CD4-positive, alpha-beta T cell treated with Interleukin-17A for 4 hours (primary cell): ENCODE data around the gene TTC28.

Experiments
- DNase-seq: peaks from one replicate; pipeline ENCODE4 v3.0.0-alpha.2; 2020; ENCODE audit warnings: mixed read lengths

Gene TTC28

GRCh38 chr22:28438183-28438768, 241.4 kb downstream of the TTC28 start:
- no peak for DNase-seq

- DNase-seq = no peak
These were observed 243.7 kb downstream of the TTC28 start for GRCh38 chr22:28435982-28436381.

- no peak for DNase-seq
These were observed 244.4 kb downstream of the TTC28 start for GRCh38 chr22:28435140-28435768.

- no peak for DNase-seq
These were observed 249.1 kb downstream of the TTC28 start for GRCh38 chr22:28430466-28431025.

GRCh38 chr22:28429711-28430110, 249.9 kb downstream of the TTC28 start:
- no peak for DNase-seq

GRCh38 chr22:28428271-28428670, 251.4 kb downstream of the TTC28 start:
- no peak for DNase-seq

- no peak for DNase-seq
These were observed 253.1 kb downstream of the TTC28 start for GRCh38 chr22:28426346-28427132.

- no peak for DNase-seq
These were observed 254.4 kb downstream of the TTC28 start for GRCh38 chr22:28425211-28425610.

- no peak for DNase-seq
These were observed 255.1 kb downstream of the TTC28 start for GRCh38 chr22:28424427-28425080.

- no peak for DNase-seq
These were observed 259.7 kb downstream of the TTC28 start for GRCh38 chr22:28419919-28420318.

GRCh38 chr22:28418008-28418407, 261.6 kb downstream of the TTC28 start:
- DNase-seq = no peak

- no peak for DNase-seq
These were observed 262.2 kb downstream of the TTC28 start for GRCh38 chr22:28417431-28417830.

GRCh38 chr22:28414913-28415312, 264.7 kb downstream of the TTC28 start:
- no peak for DNase-seq

- DNase-seq = no peak
These were observed 265.8 kb downstream of the TTC28 start for GRCh38 chr22:28413612-28414399.

- no peak for DNase-seq
These were observed 267.5 kb downstream of the TTC28 start for GRCh38 chr22:28412109-28412508.

- no peak for DNase-seq
These were observed 268.5 kb downstream of the TTC28 start for GRCh38 chr22:28411125-28411524.

GRCh38 chr22:28410050-28410816, 269.4 kb downstream of the TTC28 start:
- DNase-seq = no peak

- no peak for DNase-seq
These were observed 270.9 kb downstream of the TTC28 start for GRCh38 chr22:28408709-28409108.

- no peak for DNase-seq
These were observed 272.0 kb downstream of the TTC28 start for GRCh38 chr22:28407645-28408044.

- DNase-seq = no peak
These were observed 273.4 kb downstream of the TTC28 start for GRCh38 chr22:28406246-28406645.

GRCh38 chr22:28405588-28405987, 274.1 kb downstream of the TTC28 start:
- DNase-seq = no peak

- DNase-seq = no peak
These were observed 277.1 kb downstream of the TTC28 start for GRCh38 chr22:28402539-28402938.
